A549 treated with Mapracorat at 1 μM for 4 hours (cell line): Measurements from ENCODE around the gene LIPA. TPM values are rescaled to one million over a fixed set of nuclear protein-coding genes. Genes with fewer than 3 reads are reported as not detected.

Experiments used
- total RNA-seq: library from RNA; stranded (reverse); fragments of 200-300 nt; extraction: Qiagen RNA extraction; gene quantifications from 5 replicates; pipeline ENCODE4 v1.2.3, GENCODE V29; 2022

LIPA gene
- total RNA-seq: 43.4 to 52.0 TPM (median 48.9 TPM) in 5 replicates

DNA sequence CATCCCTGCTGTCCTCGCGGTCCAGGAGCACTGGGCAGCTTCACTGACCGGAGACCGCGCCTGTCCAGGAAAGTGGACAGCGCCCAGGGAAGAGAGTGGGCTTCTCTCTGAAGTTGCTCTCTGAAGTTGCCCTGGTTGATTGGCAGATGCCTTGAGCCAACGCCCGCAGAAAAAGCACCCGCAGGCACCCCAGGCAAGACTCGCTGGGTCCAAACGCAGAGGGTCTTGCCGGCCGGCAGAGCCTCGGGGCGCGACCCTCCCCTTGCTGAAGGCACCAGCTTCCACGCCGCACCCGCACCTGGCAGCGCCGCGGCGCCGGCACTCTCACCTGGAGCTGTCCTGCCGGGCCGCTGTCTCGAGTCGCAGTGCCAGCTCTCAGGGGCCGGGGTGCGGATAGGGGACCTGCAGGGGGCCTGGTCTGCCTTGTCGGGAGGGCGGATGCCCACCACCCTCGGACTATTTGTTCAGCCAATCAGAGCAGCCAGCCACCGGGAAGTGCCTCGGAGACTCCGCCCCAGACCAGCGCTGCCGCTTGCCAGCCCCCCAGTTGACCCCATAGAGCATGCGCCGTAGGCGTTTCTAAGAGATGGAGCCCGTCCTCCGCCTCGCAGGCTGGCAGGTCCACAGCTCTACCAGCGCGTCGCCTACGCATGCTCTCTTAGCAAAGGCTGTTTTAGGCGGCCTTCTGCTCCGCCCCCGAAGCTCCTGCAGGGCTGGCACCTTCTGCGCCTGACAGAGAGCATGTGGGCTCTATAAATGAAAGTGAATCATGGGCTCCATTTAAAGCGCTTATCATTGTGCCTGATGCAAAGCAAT, at the start of gene LIPA:
LIPA (minus strand) TSS at position 367 of the 816 bp plus-strand sequence. CDS start 4,127 bp downstream, outside the sequence.

DNA sequence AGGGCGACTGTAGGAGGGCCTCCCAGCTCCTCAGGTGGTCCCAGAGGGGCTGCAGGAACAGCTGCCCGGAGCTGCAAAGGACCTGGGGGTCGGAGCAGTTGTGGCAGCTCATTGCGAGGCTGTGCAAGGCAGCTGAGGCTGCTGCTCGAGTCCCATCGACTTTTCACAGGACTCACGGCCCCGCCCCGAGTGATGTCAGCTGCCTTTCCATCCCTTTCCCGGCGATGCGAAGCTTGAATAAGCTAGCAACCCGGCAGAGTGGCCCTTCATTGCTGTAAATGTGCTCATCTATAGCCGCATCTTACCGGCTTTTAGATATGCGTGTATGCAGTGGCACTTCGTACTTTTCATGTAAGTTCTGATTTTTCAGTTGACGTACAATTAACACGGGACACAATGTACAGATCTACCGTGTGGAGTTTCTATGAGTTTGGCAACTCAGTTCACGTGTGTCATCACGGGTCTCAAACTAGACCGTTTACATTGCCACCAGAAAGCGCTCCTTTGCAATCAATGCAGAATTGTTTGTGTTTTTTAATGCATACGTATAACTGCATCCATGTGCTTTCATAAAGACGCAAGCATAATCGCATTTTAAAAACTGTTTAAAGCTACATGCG, 44.3 kb downstream of the LIPA start, which contains the start of gene CH25H:
CH25H (minus strand) TSS at position 137 of the 620 bp plus-strand sequence; CDS start at position 112, 25 bp downstream.

Other genes starting within 250 kb of the LIPA start
- 0.12 to 0.36 TPM (median 0.32 TPM) in 5 replicates for gene CH25H, start 44.5 kb downstream of the LIPA start, total RNA-seq
- 1.8 to 2.8 TPM (median 2.4 TPM) in 5 replicates for gene IFIT2, start 50.3 kb upstream of the LIPA start, total RNA-seq
- 4.1 to 5.5 TPM (median 5.0 TPM) in 5 replicates for gene IFIT3, start 76.2 kb upstream of the LIPA start, total RNA-seq
- not detected in 5 replicates for gene IFIT1B, start 126.3 kb upstream of the LIPA start, total RNA-seq
- gene IFIT1, start 140.8 kb upstream of the LIPA start, total RNA-seq: 3.5 to 5.5 TPM (median 4.7 TPM) in 5 replicates
- 7.6 to 11.6 TPM (median 8.8 TPM) in 5 replicates for gene IFIT5, start 162.8 kb upstream of the LIPA start, total RNA-seq